LNCAP (cell line): ENCODE data around the gene LRRC58.

ENCODE experiments used
- TF ChIP-seq, protein P1 (sequence below): fragments of 450-650 bp; IDR thresholded peaks from 2 replicates; pipeline ENCODE4 v1.5.1; 2017; ENCODE audit warnings: mild to moderate bottlenecking

Gene LRRC58

DNA sequence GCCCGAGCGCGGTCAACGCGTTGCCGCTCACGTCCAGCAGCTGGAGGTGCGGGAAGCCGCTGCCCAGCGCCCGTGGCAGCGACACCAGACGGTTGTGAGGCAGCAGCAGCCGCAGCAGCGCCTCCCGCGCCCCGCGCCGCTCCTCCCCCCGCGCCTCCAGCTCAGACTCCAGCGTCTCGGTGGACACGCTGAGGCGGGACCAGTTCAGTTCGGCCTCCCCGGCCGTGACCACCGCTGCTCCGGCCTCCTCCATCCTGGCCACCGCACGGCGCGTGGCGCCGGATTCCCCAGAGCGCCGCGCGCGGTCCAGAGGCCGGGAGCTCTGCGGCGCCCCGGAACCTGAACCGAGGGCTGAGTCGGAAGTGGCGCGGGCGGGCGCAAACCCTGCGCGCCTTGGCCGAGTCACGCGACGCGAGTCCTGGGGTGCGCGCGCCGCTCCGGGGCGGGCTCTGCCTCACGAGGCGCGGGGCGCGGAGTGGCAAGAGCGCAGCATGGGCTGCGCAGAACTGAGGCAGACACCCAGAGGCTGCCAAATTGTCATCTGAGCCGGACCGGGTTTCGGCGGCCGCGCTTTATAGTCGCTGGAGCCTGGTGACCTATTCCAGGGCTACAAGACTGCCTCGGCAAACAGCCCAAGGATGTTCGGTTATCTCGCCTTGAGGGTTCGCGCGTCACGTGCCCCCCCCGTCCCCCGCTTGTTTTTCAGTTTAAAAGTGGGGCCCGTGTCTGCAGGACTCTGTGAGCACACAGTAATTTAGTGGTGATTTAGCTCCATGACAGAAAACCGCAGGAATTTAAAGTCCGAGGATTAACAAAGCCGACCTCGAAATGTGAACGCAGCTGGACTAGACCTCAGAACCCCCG lies at the start of gene LRRC58:
Gene LRRC58, minus strand, starts transcription at position 364 of the 864 bp plus-strand sequence. Its CDS starts 111 bp downstream, at position 253.
- TF ChIP-seq, protein P1, sequence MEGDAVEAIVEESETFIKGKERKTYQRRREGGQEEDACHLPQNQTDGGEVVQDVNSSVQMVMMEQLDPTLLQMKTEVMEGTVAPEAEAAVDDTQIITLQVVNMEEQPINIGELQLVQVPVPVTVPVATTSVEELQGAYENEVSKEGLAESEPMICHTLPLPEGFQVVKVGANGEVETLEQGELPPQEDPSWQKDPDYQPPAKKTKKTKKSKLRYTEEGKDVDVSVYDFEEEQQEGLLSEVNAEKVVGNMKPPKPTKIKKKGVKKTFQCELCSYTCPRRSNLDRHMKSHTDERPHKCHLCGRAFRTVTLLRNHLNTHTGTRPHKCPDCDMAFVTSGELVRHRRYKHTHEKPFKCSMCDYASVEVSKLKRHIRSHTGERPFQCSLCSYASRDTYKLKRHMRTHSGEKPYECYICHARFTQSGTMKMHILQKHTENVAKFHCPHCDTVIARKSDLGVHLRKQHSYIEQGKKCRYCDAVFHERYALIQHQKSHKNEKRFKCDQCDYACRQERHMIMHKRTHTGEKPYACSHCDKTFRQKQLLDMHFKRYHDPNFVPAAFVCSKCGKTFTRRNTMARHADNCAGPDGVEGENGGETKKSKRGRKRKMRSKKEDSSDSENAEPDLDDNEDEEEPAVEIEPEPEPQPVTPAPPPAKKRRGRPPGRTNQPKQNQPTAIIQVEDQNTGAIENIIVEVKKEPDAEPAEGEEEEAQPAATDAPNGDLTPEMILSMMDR = peak; percentile 46

DNA sequence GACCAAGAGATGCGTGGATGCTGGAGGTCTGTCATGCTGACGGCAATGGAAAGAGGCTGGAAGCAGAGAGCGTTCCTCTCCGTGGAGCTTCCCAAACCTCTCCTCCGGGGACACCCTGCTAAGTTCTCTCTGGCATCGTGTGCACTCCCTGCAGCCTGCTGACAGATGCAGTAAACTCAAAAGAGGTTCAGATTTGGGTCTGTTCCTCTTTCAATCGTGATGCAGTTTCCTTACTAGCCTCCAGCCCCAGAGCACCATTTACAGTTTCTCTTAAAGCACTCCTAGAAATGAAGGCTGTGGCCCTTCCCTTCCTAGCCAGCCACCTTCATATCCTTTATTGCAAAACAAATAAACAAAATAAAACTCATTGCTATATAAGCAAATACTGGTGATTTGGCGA lies 47.3 kb upstream of the LRRC58 start:
- TF ChIP-seq, protein P1 = no peak

DNA sequence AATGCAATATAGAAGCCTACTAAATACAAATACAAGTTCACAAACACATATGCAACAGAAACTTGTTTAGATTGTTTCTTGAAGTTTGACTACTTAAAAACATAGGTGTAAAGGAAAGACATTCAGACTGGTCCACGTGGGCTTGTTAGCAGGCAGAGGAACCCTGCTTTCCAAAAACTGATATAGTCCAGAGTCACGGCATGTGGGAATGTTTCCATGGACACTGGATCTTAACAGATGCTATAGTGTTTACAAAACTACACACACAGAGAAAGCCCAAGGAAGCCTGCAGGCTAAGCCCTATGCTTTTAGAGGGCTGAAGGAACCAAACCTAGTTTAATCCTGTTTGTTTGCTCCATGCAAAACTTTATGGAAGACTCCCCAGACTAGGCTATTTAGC lies 45.2 kb upstream of the LRRC58 start:
- TF ChIP-seq, protein P1 = no peak

DNA sequence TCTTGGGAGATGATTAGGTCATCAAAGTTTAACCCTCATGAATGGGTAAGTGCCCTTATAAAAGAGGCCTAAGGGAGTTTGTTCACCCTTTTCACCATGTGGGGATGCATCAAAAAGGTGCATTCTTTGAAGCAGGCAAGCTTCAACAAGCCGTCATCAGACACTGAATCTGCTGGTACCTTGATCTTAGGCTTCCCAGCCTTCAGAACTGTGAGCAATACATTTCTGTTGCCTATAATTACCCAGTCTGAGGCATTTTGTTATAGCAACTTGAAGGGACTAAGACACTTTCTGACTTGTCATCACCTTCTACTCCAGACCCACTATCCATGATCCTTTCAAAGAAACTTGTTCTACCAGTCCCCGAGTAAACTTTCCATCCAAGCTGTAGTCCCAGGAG lies 44.6 kb upstream of the LRRC58 start:
- TF ChIP-seq, protein P1 = no peak

DNA sequence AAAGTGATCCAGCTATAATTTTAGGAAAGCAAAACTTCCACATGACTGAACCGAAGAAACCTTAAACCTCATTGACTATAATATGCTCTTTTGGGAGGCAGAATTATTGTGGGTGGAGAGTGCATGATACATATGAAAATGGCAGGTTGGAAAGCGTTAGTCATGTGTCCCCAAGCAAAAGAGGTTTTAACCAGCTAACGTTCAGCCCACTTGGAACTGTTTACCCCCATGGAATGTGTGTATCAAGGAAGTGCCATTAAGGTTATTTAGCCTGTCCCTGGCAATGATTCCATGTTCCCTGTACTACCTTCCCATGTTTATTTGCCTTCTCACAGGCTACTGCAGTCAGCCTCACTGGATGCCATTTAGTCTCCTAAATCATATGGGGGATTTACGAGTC lies 44.1 kb upstream of the LRRC58 start:
- TF ChIP-seq, protein P1 = no peak

DNA sequence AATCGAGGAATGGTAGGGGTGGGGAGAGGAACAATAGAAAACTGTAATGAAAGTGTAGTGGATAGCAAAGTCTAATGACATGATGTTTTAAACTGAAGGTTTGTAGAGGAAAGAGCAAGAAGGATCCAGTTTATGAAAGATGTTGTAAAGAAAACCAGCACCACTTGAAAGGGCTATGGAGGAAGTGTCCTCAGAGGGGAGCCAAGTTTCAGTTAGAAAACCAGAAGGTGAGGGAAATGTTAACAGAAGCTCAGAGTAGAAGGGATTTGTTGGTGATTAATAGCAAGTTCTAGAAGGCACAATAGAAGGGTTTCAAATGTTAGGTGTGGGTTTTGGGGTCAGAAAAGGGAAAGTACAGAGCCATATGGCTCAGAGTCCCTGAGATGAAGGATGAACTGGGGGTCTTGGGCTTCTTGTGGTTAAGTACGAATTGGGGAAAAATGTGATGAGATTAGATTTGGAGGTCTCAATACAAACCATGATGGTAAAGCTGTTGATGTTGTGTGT lies 33.8 kb upstream of the LRRC58 start:
- TF ChIP-seq, protein P1 = no peak

DNA sequence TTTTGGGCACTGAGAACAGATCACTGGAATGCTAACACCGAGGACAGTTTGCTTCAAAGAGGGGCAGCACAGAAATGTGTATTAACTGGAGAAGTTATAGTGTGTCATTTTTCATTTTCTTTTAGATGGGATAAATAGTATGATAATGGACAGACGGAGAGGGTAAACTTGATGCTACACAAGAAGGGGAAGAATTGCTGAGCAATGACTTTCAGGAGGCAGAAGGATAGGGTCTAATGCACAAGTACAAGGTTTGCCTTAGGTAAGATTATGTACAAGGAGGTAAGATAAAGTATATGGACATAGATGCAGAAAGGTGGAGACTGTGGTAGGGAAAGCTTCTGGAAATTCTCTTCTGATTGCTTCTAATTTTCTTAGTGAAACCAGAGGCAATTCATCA lies 32.3 kb upstream of the LRRC58 start:
- TF ChIP-seq, protein P1 = no peak
